T47D (cell line): ENCODE data around the gene NHLH1.

Experiments used
- DNase-seq, 2 experiments: peaks; one replicate each; pipeline versions ENCODE4 v3.0.0 to v3.0.0-alpha.2; 2011 to 2012; ENCODE audit warnings: low read depth in 1 of 2, low spot score in 1 of 2
- JUND ChIP-seq: IDR thresholded peaks from 2 replicates; pipeline ENCODE4 v1.6.1; 2012; ENCODE audit warnings: low read depth
- in situ Hi-C: cut with HindIII; loops from 2 replicates; pipeline ENCODE4 v1.10.0; 2016; ENCODE audit warnings: low sequenced_read_pairs, low pct_unique_long_range_greater_than_20kb

Gene NHLH1

GRCh38 chr1:160344936-160345335 lies 21.9 kb upstream of the NHLH1 start:
- no peak for DNase-seq
- in situ Hi-C loops, result no loop called here
- TF ChIP-seq JUND, result no peak

GRCh38 chr1:160346463-160346862 lies 20.4 kb upstream of the NHLH1 start:
- no peak for DNase-seq
- in situ Hi-C loops, result no loop called here
- TF ChIP-seq JUND, result no peak

- no peak for DNase-seq
- no peak for TF ChIP-seq JUND
- in situ Hi-C loops, result no loop called here
Observed at GRCh38 chr1:160346958-160347357, 19.9 kb upstream of the NHLH1 start.

- no peak for TF ChIP-seq JUND
- no peak for DNase-seq
- in situ Hi-C loops, result no loop called here
Observed at GRCh38 chr1:160351629-160352028, 15.2 kb upstream of the NHLH1 start.

- in situ Hi-C loops, result no loop called here
- TF ChIP-seq JUND, result no peak
- no peak for DNase-seq
Observed at GRCh38 chr1:160352555-160352954, 14.3 kb upstream of the NHLH1 start.

- in situ Hi-C loops, result no loop called here
- DNase-seq, result peak in 1 of 2 experiments; percentile 23
- TF ChIP-seq JUND, result no peak
Observed at GRCh38 chr1:160353223-160353622, 13.6 kb upstream of the NHLH1 start.

GRCh38 chr1:160354388-160354985 lies 12.4 kb upstream of the NHLH1 start:
- in situ Hi-C loops, result no loop called here
- peak; percentile 29 to 44 for DNase-seq
- no peak for TF ChIP-seq JUND

GRCh38 chr1:160357286-160358002 lies 9.4 kb upstream of the NHLH1 start:
- in situ Hi-C loops, result no loop called here
- TF ChIP-seq JUND, result no peak
- no peak for DNase-seq

GRCh38 chr1:160358073-160358472 lies 8.8 kb upstream of the NHLH1 start:
- in situ Hi-C loops, result no loop called here
- no peak for TF ChIP-seq JUND
- DNase-seq, result no peak

GRCh38 chr1:160359559-160360226 lies 7.2 kb upstream of the NHLH1 start:
- DNase-seq, result no peak
- in situ Hi-C loops, result no loop called here
- TF ChIP-seq JUND, result no peak

GRCh38 chr1:160360227-160360695 lies 6.6 kb upstream of the NHLH1 start:
- TF ChIP-seq JUND, result no peak
- in situ Hi-C loops, result no loop called here
- no peak for DNase-seq

GRCh38 chr1:160361199-160361598 lies 5.7 kb upstream of the NHLH1 start:
- in situ Hi-C loops, result no loop called here
- TF ChIP-seq JUND, result no peak
- DNase-seq, result no peak

GRCh38 chr1:160361814-160362167 lies 5.1 kb upstream of the NHLH1 start:
- no peak for TF ChIP-seq JUND
- DNase-seq, result no peak
- in situ Hi-C loops, result no loop called here
